Vagina (tissue), 2 donors: ENCODE results near the gene FAU.

Source experiments
- POLR2A ChIP-seq, 2 donors: fragments of 450-650 bp; IDR thresholded peaks; one replicate each; pipeline ENCODE4 v1.6.1; 2017; ENCODE audit warnings: antibody characterized with exemption in 2 of 2, mild to moderate bottlenecking in 2 of 2, moderate library complexity in 2 of 2
- POLR2AphosphoS5 ChIP-seq, 2 donors: sonication (generic); formaldehyde crosslinking; IDR thresholded peaks; one replicate each; pipeline ENCODE4 v1.9.0; 2017; ENCODE audit warnings: antibody characterized with exemption in 2 of 2, mild to moderate bottlenecking in 2 of 2, low read depth in 1 of 2; ENCODE audit not compliant: insufficient read depth in 1 of 2
- TF ChIP-seq, protein P1 (sequence below), 3 experiments: fragments of 450-650 bp in 2 of 3; fragments of 200-600 bp in 1 of 3; sonication (generic) in 1 of 3; IDR thresholded peaks; one replicate each; pipeline ENCODE4 v1.5.1; 2017 to 2019; ENCODE audit warnings: antibody characterized with exemption in 3 of 3, mild to moderate bottlenecking in 2 of 3, moderate library complexity in 2 of 3

DNA sequence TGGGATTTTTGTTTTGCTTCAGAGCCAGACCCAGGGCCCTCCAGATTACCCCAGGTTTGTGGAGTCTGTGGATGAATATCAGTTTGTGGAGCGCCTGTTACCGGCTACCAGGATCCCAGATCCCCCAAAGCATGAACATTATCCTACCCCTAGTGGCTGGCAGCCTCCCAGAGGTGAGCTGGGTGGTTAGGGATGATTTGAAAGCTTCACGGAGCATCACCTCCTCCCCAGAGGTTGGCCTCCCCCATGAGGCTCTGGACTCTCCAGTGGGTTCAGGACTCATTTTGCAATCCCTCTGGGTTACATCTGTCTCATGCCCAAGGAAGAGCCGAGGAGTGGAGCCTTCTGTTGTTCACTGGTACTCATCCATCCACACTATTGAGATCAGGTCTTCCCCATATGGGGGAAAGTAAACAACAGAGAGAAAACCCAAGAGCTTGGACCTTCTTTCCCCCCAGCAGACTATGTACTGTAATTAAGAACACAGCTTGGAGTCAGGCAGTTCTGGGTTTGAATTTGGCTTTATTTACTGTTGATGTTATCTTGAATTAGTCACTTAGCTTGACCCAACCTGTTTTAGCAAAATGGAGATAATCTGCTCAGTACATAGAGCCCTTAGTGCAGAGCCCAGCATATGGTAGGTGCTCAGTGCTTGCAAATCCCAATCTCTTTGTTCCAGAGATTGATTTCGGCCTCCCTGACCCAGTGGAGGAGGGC lies 2.7 kb upstream of the FAU start:
- TF ChIP-seq, protein P1, sequence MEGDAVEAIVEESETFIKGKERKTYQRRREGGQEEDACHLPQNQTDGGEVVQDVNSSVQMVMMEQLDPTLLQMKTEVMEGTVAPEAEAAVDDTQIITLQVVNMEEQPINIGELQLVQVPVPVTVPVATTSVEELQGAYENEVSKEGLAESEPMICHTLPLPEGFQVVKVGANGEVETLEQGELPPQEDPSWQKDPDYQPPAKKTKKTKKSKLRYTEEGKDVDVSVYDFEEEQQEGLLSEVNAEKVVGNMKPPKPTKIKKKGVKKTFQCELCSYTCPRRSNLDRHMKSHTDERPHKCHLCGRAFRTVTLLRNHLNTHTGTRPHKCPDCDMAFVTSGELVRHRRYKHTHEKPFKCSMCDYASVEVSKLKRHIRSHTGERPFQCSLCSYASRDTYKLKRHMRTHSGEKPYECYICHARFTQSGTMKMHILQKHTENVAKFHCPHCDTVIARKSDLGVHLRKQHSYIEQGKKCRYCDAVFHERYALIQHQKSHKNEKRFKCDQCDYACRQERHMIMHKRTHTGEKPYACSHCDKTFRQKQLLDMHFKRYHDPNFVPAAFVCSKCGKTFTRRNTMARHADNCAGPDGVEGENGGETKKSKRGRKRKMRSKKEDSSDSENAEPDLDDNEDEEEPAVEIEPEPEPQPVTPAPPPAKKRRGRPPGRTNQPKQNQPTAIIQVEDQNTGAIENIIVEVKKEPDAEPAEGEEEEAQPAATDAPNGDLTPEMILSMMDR (IDR thresholded peaks at IDR 0.05) = no peak
- TF ChIP-seq POLR2A (IDR thresholded peaks at IDR 0.05) = no peak
- TF ChIP-seq POLR2AphosphoS5 (IDR thresholded peaks at IDR 0.05; ENCODE audit: insufficient read depth in 1 of 2, low read depth in 1 of 2) = no peak
